ENCODE measurements around the gene MYO1H.
A peak's percentile ranks its signal among the peaks of the same experiment; 100 is the strongest.

Gene MYO1H

DNA sequence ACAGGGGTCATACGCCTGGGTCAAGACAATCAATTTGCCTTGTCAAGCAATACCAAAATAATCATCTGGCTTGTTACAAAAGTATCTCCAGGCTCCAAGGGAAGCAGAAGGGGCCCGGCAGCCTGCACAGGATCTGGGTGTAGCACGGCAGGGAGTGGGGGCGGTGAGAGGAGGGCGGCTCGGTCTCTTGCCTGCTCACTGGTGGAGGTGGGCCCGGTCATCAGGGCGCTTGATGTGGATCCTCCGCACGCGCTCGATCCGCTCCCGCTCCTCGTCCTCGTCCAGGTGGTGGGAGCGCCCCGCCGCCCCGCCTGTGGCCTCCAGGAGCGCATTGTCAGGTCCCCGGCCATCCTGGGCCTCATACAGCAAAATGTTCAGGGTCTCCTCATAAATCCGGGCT lies 103.7 kb downstream of the MYO1H start:
- Histone ChIP-seq H3K9me3 (ENCODE audit: low read depth, low read length) (no peaks in the 10 kb centered on the region), H3K27ac (no peak overlapping the region), H3K36me3 (ENCODE audit: insufficient read depth, low read length) (peaks cover 35% of the 10 kb centered on the region), H3K4me3 (no peak overlapping the region), H3K9ac (ENCODE audit: insufficient read length) (no peak overlapping the region)
- TF ChIP-seq FOXP2 (optimal IDR thresholded peaks at IDR 0.05; ENCODE audit: control extremely low read depth, extremely low read length, insufficient read depth): no peak
- TF ChIP-seq POLR2AphosphoS5 (IDR thresholded peaks at IDR 0.05; ENCODE audit: borderline replicate concordance, low read depth, low read length): no peak
- no peak for TF ChIP-seq EZH2 (IDR thresholded peaks at IDR 0.05)
- no peak for DNase-seq (ENCODE audit: low read depth, low spot score)

DNA sequence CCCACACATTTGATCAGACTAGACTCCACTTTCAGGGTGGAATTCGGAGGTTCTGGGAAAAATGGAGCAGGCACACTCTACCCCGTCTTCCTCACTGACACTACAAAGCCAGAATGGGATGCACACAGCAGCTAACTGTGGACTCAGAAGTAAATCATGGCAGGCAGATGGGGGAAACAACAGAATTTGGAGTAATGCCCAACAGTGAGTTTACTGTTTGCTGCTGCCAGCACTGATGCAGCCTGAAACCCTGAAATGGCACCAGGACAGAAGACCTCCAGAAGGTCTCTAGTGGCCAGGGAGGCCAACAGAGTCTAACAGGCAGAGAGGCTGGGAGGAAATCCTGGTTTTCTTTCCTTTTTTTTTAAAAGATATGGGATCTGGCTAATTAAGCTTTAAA lies 104.8 kb downstream of the MYO1H start:
- Histone ChIP-seq H3K9me3 (ENCODE audit: low read depth, low read length) (no peaks in the 10 kb centered on the region), H3K9ac (ENCODE audit: insufficient read length) (no peak overlapping the region), H3K36me3 (ENCODE audit: insufficient read depth, low read length) (peaks cover 46% of the 10 kb centered on the region), H3K4me3 (no peak overlapping the region), H3K27ac (no peak overlapping the region)
- no peak for DNase-seq (ENCODE audit: low read depth, low spot score)
- TF ChIP-seq POLR2AphosphoS5 (IDR thresholded peaks at IDR 0.05; ENCODE audit: borderline replicate concordance, low read depth, low read length) (no peak), FOXP2 (optimal IDR thresholded peaks at IDR 0.05; ENCODE audit: control extremely low read depth, extremely low read length, insufficient read depth) (no peak), EZH2 (IDR thresholded peaks at IDR 0.05) (no peak)

DNA sequence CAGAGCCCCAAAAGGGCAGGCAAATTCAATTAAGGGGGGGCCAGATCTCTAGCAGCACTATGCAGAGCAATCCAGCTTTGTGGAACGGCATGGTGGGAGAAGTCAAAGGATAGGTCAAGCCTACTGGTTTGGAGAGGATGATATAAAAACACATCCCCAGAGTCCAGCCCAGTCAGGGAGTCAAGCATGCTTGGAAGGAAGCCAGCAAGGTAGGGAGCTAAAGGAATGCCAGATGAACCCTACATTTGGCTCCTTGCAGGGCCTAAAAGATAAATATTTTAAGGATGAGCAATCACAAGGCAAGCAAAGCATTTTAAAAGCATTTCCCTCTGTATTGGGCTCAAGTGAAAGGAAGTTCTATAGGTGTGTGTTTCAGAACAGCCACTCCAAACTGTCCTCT lies 108.0 kb downstream of the MYO1H start:
- Histone ChIP-seq H3K27ac (no peak overlapping the region), H3K36me3 (ENCODE audit: insufficient read depth, low read length) (peaks cover 60% of the 10 kb centered on the region), H3K9me3 (ENCODE audit: low read depth, low read length) (no peaks in the 10 kb centered on the region), H3K9ac (ENCODE audit: insufficient read length) (no peak overlapping the region), H3K4me3 (no peak overlapping the region)
- DNase-seq (ENCODE audit: low read depth, low spot score): no peak
- no peak for TF ChIP-seq POLR2AphosphoS5 (IDR thresholded peaks at IDR 0.05; ENCODE audit: borderline replicate concordance, low read depth, low read length)
- TF ChIP-seq FOXP2 (optimal IDR thresholded peaks at IDR 0.05; ENCODE audit: control extremely low read depth, extremely low read length, insufficient read depth): no peak
- TF ChIP-seq EZH2 (IDR thresholded peaks at IDR 0.05): no peak

DNA sequence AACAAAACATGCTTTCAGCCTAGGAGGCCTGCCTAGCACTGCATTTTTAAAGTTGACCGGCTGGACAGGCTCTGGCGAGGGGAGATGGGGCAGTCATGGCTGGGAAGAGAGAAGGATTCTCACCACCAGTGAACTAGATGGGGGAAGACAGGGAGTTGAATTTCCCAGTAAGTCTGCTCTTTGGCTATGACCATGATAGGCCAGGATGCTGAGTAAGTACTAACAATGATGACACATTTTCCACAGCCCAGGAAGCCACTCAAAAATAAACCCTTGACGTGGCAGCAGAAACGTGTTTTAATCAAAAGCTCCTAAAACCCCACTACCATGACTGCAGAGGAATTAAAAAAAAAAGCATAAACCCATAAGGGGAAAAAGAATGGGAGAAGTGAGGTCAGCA lies 110.4 kb downstream of the MYO1H start:
- no peak for DNase-seq (ENCODE audit: low read depth, low spot score)
- TF ChIP-seq FOXP2 (optimal IDR thresholded peaks at IDR 0.05; ENCODE audit: control extremely low read depth, extremely low read length, insufficient read depth) (no peak), POLR2AphosphoS5 (IDR thresholded peaks at IDR 0.05; ENCODE audit: borderline replicate concordance, low read depth, low read length) (no peak), EZH2 (IDR thresholded peaks at IDR 0.05) (no peak)
- no peak overlapping the region for H3K9ac ChIP-seq (ENCODE audit: insufficient read length)

DNA sequence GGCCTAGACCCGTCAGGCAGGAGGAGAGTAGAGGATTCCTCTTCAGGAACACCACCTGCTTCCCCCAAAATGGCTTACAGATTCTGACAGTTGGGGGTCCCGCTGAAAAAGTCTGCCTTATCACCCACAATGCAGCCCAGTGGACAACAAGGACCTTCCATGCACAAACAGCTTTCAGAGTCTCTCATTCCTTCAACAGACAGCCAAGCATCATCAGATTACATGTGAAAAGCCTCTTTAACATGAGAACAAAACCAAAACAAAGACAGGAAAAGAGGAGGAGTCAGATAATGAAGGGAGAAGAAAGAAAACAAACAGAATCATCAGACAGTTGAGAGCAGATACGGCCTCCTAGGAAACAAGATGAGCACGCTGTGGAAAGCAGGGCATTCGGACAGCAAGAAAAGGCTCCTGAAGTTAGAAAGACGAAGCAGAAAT lies 111.1 kb downstream of the MYO1H start:
- H3K4me3 ChIP-seq: no peak overlapping the region
- no peak overlapping the region for H3K9ac ChIP-seq (ENCODE audit: insufficient read length)
- no peak for DNase-seq (ENCODE audit: low read depth, low spot score)
- TF ChIP-seq EZH2 (IDR thresholded peaks at IDR 0.05): no peak
- TF ChIP-seq FOXP2 (optimal IDR thresholded peaks at IDR 0.05; ENCODE audit: control extremely low read depth, extremely low read length, insufficient read depth): no peak
- TF ChIP-seq POLR2AphosphoS5 (IDR thresholded peaks at IDR 0.05; ENCODE audit: borderline replicate concordance, low read depth, low read length): no peak
- no peak overlapping the region for H3K27ac ChIP-seq
- peaks cover 49% of the 10 kb centered on the region for H3K36me3 ChIP-seq (ENCODE audit: insufficient read depth, low read length)
- no peaks in the 10 kb centered on the region for H3K9me3 ChIP-seq (ENCODE audit: low read depth, low read length)

More for the DNA sequence above, 110.4 kb downstream of the MYO1H start:
- H3K9me3 ChIP-seq (ENCODE audit: low read depth, low read length): no peaks in the 10 kb centered on the region
- H3K27ac ChIP-seq: no peak overlapping the region
- H3K36me3 ChIP-seq (ENCODE audit: insufficient read depth, low read length): peaks cover 55% of the 10 kb centered on the region
- no peak overlapping the region for H3K4me3 ChIP-seq

DNA sequence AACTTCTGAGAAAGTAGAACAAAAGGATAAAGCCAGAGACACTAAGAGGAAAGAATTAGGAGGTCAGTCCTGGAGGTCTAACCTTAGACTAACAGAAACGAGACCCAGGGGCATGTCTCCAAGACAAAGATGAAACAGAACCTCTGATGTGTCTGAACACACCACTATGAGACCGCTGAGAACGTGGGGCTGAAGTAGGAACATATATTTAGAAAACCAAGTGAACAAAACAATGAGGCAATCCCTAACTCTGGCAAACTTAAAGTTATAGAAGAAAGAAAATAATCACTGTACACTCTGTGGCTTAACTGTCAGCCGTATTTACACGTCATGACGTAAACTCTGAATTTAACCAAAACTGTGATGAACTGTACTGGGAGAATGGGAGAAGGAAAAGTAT lies 111.5 kb downstream of the MYO1H start:
- no peak for DNase-seq (ENCODE audit: low read depth, low spot score)
- H3K4me3 ChIP-seq: no peak overlapping the region
- H3K9ac ChIP-seq (ENCODE audit: insufficient read length): no peak overlapping the region
- TF ChIP-seq FOXP2 (optimal IDR thresholded peaks at IDR 0.05; ENCODE audit: control extremely low read depth, extremely low read length, insufficient read depth) (no peak), POLR2AphosphoS5 (IDR thresholded peaks at IDR 0.05; ENCODE audit: borderline replicate concordance, low read depth, low read length) (no peak), EZH2 (IDR thresholded peaks at IDR 0.05) (no peak)
- peaks cover 46% of the 10 kb centered on the region for H3K36me3 ChIP-seq (ENCODE audit: insufficient read depth, low read length)
- H3K9me3 ChIP-seq (ENCODE audit: low read depth, low read length): no peaks in the 10 kb centered on the region
- H3K27ac ChIP-seq: no peak overlapping the region

DNA sequence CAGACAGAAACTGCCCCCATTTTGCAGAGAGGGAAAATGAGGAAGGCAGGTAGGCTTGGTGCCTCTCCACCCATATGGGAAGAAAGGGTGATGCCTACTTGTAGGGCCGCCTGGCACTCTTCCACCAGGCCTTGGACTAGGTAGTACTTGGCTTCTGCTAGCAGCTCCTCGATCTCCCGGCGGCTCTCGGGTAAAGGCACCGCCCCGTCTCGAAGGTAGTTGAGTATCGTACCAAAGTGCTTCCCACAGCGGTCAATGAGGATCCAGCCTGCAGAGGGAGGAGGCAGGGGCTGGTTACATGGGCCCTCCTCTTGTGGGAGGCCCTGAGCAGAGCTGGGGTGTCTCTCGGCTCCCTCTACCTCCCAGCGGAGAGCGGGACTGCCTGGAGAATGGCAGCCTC lies 112.8 kb downstream of the MYO1H start:
- no peak overlapping the region for H3K4me3 ChIP-seq
- H3K36me3 ChIP-seq (ENCODE audit: insufficient read depth, low read length): peaks cover 34% of the 10 kb centered on the region
- TF ChIP-seq FOXP2 (optimal IDR thresholded peaks at IDR 0.05; ENCODE audit: control extremely low read depth, extremely low read length, insufficient read depth) (no peak), POLR2AphosphoS5 (IDR thresholded peaks at IDR 0.05; ENCODE audit: borderline replicate concordance, low read depth, low read length) (no peak), EZH2 (IDR thresholded peaks at IDR 0.05) (no peak)
- H3K27ac ChIP-seq: peak overlapping the region; percentile 98; the same call in 1 of the 2 replicates
- DNase-seq (ENCODE audit: low read depth, low spot score): no peak
- no peaks in the 10 kb centered on the region for H3K9me3 ChIP-seq (ENCODE audit: low read depth, low read length)
- no peak overlapping the region for H3K9ac ChIP-seq (ENCODE audit: insufficient read length)

DNA sequence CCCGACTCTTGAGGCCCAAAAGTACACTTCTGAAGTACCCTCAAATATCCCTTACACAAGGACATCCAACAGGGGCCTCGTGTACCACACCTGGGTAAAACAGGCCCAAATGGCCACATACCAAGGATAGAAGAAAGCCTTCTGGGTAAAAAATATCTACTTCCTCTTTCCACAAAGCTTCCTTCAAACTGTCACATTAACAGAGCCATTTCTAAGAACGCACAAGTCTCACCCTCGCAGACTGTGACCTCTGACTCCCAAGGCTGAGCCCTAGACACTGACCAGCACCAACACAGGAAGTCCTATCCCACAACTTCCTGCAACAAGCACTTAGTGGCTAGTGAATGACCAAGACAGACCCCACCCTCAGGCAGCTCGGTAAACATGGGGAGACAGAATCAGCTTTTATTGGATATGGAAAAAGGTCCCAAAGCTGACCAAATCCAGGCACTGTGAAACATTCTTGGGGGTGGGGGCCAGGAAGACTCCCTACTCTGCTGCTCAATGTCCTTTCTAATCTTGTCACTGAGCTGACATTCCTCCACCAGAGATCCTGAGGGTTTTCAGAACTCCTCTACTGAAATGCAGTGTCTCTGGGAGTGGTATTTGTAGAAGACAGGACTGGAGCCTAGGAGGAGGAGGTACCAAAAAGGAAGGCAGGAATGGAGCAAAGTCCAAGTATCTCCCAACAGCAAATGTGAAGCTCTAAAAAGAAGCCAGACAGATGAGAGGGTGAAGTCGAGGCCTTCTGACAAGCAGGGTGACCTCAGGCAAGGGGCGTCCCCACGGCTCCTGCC lies 113.5 kb downstream of the MYO1H start:
- Histone ChIP-seq H3K9ac (ENCODE audit: insufficient read length) (peak overlapping the region; percentile 61), H3K27ac (peak overlapping the region; percentile 98)

More for the DNA sequence above, 113.5 kb downstream of the MYO1H start:
- no peak for DNase-seq (ENCODE audit: low read depth, low spot score)
- Histone ChIP-seq H3K9me3 (ENCODE audit: low read depth, low read length) (no peaks in the 10 kb centered on the region), H3K4me3 (peak overlapping the region; percentile 64), H3K36me3 (ENCODE audit: insufficient read depth, low read length) (peaks cover 27% of the 10 kb centered on the region)
- TF ChIP-seq EZH2 (IDR thresholded peaks at IDR 0.05): no peak
- TF ChIP-seq POLR2AphosphoS5 (IDR thresholded peaks at IDR 0.05; ENCODE audit: borderline replicate concordance, low read depth, low read length): no peak
- TF ChIP-seq FOXP2 (optimal IDR thresholded peaks at IDR 0.05; ENCODE audit: control extremely low read depth, extremely low read length, insufficient read depth): no peak

Measured in SK-N-MC (cell line).